Stimulated activated CD8-positive, alpha-beta memory T cell treated with anti-CD3 and anti-CD28 coated beads, Interleukin-15, amount 100 ng/mL, for 4 hours (primary cell): ENCODE data around the gene IL22RA1.

Source experiments
- DNase-seq, 2 donors: peaks; one replicate each; pipeline ENCODE4 v3.0.0-alpha.2; 2020; ENCODE audit warnings: low read depth in 2 of 2

The IL22RA1 gene

GRCh38 chr1:24167008-24167407 lies 24.1 kb upstream of the IL22RA1 start:
- no peak for DNase-seq

DNA sequence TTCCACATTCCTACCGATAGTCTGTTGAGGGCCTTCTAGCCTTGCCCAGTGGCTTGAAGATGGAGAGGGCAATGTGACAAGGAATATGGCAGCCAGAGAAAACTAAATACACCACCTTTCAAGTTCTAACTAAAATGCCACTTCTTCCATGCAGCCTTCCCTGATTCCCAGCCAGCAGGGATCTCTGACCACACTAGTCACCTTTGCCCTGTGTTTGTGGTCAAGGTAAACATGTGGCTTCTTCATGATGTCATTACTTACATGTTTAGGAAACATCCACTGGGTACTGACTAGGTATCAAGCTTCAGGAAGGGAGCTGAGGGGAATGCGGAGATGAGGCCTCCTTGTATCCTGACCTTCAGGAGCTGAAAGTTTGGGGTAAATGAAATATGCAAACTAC lies 22.6 kb upstream of the IL22RA1 start:
- no peak for DNase-seq

DNA sequence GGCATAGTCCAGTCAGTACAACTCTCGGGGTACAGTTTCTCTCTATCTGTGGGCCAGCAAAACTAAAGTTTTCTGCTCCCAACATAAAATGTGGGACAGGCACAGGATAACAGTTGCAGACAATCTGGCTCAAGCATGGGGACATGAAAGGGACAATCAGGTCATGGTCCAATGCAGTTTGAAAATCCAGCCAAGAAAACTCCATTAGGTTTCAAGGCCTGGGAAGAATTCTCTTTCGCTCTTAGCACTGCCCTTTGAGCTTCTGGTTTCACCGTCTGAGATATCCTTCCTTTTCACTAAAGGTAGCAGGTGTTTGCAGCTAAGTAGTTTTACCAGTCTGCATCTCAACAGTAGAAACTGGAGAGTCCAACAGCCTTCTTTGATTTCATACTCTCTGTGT lies 21.1 kb upstream of the IL22RA1 start:
- DNase-seq, result no peak

DNA sequence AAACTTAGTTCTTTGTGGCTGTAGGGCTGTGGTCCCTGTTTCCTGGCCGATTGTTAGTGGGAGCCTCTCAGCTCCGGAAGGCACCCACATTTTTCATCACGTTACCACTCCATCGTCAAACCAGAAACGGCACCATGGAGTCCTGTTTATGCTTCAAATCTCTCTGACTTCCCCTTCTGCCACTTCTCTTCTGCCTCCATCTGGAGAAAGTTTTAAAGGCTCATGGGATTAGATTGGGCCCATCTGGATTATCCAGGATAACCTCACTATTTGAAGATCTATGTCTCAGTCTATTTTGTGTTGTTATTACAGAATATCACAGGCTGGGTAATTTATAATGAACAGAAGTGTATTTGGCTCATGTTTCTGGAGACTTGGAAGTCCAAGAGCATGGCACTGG lies 19.3 kb upstream of the IL22RA1 start:
- no peak for DNase-seq

DNA sequence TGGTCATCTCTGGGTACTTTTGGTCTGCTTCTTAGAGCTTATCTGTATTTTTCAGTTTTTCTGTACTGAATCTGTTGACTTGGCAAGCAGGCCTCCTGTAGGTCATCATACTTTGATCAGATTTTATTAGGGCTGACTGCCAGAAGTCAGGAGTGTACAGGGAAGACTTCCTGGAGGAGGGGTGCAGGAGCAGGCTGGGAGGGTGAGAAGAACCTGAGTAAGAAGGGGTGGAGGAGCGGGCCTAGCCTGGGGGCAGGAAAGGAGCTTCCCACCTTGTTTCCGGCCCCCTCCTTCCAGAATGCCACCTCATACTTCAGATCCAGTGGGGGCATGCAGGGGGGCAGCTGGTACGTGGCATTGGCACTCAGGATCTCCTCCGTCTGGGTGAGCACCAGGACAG lies 18.3 kb upstream of the IL22RA1 start:
- DNase-seq, result no peak

DNA sequence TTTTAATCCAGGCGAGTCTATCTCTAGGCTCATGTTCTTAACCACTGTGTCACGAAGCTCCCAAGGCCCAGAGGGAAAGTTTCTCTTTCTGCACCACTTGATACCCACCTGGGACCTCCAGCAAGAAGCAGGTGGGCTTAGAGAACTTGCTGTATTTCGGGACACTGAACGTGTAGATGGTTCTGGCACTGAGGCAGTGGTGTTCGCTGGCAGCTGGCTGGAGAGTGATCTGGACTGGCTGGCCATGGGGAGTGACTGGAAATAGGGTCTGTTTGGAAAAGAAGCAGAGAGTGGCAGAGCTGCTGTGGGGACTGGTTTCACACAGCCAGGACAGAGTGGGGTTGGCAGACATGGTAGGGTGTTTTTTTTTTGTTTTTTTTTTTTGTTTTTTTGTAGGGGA lies 16.4 kb upstream of the IL22RA1 start:
- no peak for DNase-seq

- no peak for DNase-seq
Measured at GRCh38 chr1:24157918-24158481, 15.1 kb upstream of the IL22RA1 start.

GRCh38 chr1:24156542-24157260 lies 13.8 kb upstream of the IL22RA1 start:
- DNase-seq, result no peak

GRCh38 chr1:24155011-24155782 lies 12.3 kb upstream of the IL22RA1 start:
- DNase-seq, result no peak

- DNase-seq, result no peak
Measured at GRCh38 chr1:24154215-24154614, 11.3 kb upstream of the IL22RA1 start.

DNA sequence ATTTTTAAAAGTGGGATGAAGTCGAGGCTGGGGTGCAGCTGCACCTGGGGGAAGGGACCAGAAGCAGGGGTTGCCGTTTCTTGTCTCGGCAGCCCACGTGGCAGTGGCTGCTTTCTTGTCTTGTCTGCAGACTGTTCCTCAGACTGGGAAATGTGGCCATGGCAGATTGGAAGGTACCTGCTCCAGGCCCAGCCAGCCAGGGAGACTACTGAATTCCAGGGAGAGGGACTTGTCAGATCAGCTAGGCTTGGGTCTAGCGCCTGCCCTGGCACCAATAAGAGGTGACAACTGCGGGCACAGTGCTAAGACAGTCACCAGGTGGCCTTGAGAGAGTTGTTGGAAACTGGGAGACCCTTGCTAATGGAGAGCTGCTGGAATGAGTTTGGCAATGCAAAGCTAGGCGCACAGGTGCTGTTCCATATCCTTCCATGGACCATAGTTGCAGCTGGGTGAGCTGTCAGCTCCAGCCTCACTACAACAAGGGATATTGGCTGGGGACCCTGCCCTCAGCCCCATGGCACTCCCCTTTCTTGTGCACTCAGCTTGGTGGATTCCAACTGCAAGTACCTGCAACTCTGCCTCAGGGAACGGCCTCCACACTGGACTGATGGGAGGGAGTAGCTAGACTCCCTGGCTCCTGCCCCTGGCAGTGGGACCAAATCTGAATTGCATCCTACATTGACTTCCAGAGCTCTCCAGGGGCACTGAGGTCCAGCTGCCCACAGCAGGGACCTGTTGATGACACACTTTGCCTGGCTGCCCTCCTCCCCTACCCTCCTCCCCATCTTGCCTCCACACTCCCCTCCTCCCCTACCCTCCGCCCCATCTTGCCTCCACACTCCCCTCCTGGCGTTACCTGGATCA lies 9.9 kb upstream of the IL22RA1 start:
- DNase-seq, result no peak

DNA sequence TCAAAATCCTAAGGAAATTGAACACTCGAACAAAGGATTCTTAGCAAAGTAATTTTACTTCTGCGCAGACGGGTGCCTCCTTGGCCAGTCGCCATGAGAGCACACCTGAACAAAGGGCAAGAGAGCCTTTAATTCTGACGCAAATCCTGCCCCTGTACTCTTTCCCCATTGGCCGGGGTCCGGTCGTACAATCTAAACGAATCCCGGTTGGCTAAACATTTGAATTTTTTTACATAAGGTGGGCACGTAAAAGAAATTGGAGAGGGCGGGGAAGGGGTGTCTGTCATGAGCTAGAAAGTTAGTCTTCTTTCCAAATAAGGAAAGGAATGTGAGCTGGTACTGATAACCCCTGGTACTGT lies 8.2 kb upstream of the IL22RA1 start:
- DNase-seq, result no peak

DNA sequence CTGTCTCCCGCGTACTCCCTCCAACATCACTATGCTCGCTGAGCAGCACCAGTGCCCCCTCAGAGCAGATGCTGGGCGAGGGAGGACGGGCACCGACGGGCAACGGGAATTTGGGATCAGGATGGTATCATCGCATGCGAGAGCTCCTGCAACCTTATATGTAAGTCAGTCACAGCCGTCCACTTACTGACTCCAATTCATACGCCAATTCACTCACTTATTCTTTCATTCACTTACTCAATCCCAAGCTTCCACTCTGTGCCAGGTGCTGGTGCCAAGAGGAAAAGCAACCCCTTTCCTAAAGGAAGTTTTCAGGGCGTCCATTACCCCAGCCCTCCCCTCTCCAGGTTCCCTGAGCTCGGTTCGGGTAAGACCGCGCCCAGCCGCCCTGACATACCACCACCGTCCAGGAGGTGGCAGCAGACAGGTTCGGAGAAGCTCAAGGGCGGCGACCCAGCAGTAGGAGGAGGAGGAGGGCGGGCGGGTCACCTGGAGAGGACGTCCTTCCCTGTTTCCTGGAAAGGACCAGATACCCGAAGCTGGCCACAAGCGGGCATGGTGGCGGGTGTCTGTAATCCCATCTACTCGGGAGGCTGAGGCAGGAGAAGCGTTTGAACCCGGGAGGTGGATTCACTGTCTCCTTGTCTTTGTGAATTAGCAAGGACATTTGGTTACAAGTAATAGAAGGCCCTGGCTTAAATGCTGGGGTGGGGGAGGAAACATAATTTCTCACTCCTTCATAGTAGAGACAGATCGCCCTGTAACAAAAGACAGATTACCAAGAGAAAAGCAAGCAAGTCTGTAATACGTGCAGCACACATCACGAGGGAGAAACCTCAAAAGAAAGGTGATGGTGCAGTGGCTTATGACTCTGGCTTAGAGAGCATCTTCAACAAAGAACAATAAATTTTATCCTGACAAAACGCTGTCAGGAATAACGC lies 7.6 kb upstream of the IL22RA1 start:
- peak; percentile 66 to 78 for DNase-seq

DNA sequence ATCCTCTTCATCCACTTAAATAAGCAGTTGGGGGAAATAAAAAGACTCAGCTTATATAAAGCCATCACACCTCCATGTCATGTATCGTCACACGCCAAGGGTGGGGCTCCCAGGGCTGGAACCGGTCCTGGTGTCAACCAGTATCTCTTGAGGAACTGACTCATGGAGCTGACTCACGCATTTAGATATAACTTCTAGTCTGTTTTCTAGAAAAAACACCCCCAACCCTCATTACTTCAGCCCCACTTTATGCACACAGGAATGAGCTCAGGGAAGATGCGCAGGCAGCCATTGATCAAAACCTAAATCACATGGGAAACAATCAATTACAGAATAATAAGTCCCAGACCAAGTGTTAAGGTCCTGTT lies 6.9 kb upstream of the IL22RA1 start:
- DNase-seq, result peak; percentile 14 to 38

DNA sequence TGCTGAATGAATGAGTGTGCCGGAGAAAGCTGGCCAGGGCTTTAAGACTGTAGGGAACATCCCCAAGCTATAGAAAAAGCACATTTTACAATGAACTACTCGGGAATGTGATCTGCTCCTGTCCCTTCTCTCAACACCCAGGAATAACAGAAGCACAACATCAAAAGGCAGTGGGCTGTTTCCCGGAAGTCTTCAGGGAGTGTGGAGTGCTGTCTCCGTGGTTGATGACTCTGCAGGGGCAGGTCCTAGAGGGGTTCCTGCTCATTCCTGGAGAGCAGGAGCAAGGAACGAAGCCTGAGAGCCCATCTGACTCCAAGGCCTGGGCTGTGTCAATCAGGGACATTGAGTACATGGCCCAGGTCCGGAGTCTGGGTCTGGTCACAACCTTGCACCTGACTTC lies 4.9 kb upstream of the IL22RA1 start:
- DNase-seq, result no peak

DNA sequence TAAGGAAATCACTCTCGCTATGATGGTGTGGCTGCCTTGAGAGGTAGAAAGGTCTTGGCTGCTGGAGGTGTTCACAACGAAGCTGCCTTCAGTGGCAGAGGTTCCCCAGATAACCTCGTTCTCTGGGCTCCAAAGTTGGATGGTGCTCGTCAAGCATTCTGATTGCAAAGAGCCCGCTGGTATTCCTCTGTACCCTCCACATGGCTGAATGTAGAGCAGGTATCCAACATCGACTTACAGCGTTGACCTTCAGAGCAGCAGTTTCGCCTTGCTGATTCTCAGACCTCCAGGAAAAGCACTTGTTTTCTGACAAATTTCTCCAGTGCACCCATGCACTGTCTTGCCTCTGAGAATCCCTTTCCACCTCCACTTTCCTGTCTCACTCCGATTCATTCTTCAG lies 4.3 kb upstream of the IL22RA1 start:
- DNase-seq, result no peak

DNA sequence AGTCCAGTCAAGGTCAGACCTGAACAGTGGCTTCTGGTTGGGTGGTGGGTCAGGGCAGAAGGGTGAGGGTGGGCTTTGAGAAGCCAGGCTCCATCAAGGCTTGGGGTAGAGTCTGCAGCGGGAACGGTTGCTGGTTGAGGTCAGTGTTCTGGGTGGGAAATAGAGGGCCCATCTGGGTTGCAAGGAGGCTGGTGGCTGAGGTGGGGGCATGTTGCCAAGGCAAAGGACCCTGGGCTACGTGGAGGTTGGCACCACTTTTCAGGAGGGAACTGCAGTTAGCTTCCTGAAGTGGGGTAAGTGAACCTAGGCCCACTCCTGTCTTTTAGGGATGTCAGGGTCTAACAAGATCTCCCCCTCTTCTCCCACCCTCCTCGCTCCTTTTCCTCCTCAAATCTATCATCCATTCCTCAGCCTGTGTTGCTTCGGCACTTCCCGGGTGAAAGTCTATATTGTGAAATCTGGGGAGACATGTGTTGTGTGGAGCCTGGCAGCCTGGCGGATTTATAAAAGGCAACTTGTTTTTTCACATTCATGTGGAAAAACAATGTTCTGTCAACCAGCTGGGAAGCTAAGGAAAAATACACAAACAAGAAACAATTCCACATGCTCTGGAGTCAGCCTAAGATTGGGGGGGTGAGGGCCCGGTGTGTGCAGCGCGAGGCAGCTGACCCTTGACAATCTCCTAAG lies 1.5 kb downstream of the IL22RA1 start:
- DNase-seq, result no peak

GRCh38 chr1:24140741-24141181 lies 2.2 kb downstream of the IL22RA1 start:
- DNase-seq, result no peak

DNA sequence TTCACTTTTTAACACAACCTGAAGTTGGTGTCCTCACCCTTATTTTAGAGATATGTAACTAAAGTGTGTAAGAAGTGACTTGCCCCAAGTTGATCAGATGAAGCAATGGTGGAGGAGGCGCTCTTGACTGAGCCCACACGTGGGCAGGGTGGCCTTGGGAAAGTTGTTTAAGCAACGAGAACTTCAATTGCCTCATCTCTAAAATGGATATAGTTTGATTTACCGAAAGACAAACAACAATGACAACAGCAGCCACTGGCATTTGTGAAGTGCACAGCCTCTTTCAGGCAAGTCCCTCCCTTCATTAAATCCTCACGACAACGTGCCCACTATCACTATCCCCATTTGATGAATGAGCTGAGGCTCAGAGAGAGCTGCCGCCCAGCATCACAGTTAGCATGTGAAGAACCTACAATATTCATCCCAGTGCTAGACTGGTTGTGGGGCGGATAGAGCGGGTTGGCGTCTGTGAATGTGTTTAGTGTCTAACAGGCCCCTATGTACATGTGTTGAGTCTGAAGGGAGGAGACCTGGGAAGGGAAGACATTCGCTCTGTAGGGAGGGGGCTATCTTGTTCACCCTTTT lies 3.0 kb downstream of the IL22RA1 start:
- DNase-seq, result no peak

- no peak for DNase-seq
Measured at GRCh38 chr1:24139222-24139489, 3.8 kb downstream of the IL22RA1 start.
